ENCODE data around the gene NCKIPSD. TPM values are rescaled to one million over a fixed set of nuclear protein-coding genes. Genes with fewer than 3 reads are reported as not detected.

Gene NCKIPSD
- total RNA-seq, 4 donors from 2014 or later = 32.4 to 88.5 (median 51.8) TPM

GRCh38 chr3:48700731-48701405, 15.2 kb upstream of the NCKIPSD start:
- H3K9me3 ChIP-seq = no peaks in the 10 kb centered on the region
- peaks cover 0 to 30% (median 0%) of the 10 kb centered on the region in 3 donors for H3K36me3 ChIP-seq
- H3K4me1 ChIP-seq = peaks cover 0 to 60% (median 18%) of the 10 kb centered on the region in 4 donors
- no peak for DNase-seq (ENCODE audit: low spot score in 2 of 2)
- H3K27ac ChIP-seq = peak overlapping the region in 1 of 4 donors; percentile 25
- 89 to 92% methylated on average over 11 of the region's 11 CpGs for WGBS, 2 donors
- H3K4me3 ChIP-seq = no peak overlapping the region
- no peak for TF ChIP-seq EP300 (IDR thresholded peaks at IDR 0.05)
- TF ChIP-seq POLR2A (IDR thresholded peaks at IDR 0.05) = no peak
- no peak for TF ChIP-seq CTCF (IDR thresholded peaks at IDR 0.05)
- no peaks in the 10 kb centered on the region for H3K27me3 ChIP-seq

GRCh38 chr3:48698891-48699290, 13.2 kb upstream of the NCKIPSD start:
- 87 to 91% methylated on average over 8 of the region's 8 CpGs for WGBS, 2 donors
- H3K4me1 ChIP-seq = peaks cover 0 to 58% (median 17%) of the 10 kb centered on the region in 4 donors
- peaks cover 0 to 31% (median 1%) of the 10 kb centered on the region in 3 donors for H3K36me3 ChIP-seq
- DNase-seq (ENCODE audit: low spot score in 2 of 2) = no peak
- no peak overlapping the region for H3K4me3 ChIP-seq
- H3K27me3 ChIP-seq = no peaks in the 10 kb centered on the region
- H3K9me3 ChIP-seq = no peaks in the 10 kb centered on the region
- peak overlapping the region in 2 of 4 donors; percentile 25 to 98 for H3K27ac ChIP-seq
- TF ChIP-seq CTCF (IDR thresholded peaks at IDR 0.05) = no peak

GRCh38 chr3:48697952-48698351, 12.2 kb upstream of the NCKIPSD start:
- Histone ChIP-seq H3K27ac (peak overlapping the region in 3 of 4 donors; percentile 18 to 98 (median 98)), H3K4me1 (peaks cover 0 to 52% (median 10%) of the 10 kb centered on the region in 4 donors), H3K27me3 (no peaks in the 10 kb centered on the region), H3K9me3 (no peaks in the 10 kb centered on the region), H3K36me3 (peaks cover 0 to 39% (median 6%) of the 10 kb centered on the region in 3 donors), H3K4me3 (no peak overlapping the region)
- DNase-seq (ENCODE audit: low spot score in 2 of 2) = no peak
- WGBS, 2 donors = 80 to 82% methylated on average over 3 of the region's 3 CpGs
- TF ChIP-seq CTCF (IDR thresholded peaks at IDR 0.05) = no peak
- TF ChIP-seq EP300 (IDR thresholded peaks at IDR 0.05) = no peak
- no peak for TF ChIP-seq POLR2A (IDR thresholded peaks at IDR 0.05)

GRCh38 chr3:48696601-48697000, 10.9 kb upstream of the NCKIPSD start:
- no peak for TF ChIP-seq CTCF (IDR thresholded peaks at IDR 0.05)
- no peak for TF ChIP-seq EP300 (IDR thresholded peaks at IDR 0.05)
- no peak for TF ChIP-seq POLR2A (IDR thresholded peaks at IDR 0.05)
- Histone ChIP-seq H3K4me3 (no peak overlapping the region), H3K4me1 (peaks cover 0 to 56% (median 12%) of the 10 kb centered on the region in 4 donors), H3K9me3 (no peaks in the 10 kb centered on the region), H3K27me3 (no peaks in the 10 kb centered on the region), H3K27ac (peak overlapping the region; percentile 86 to 98 (median 93)), H3K36me3 (peaks cover 3 to 52% (median 10%) of the 10 kb centered on the region in 3 donors)
- no peak for DNase-seq (ENCODE audit: low spot score in 2 of 2)

- DNase-seq (ENCODE audit: low spot score in 2 of 2) = no peak
- Histone ChIP-seq H3K27me3 (no peaks in the 10 kb centered on the region), H3K4me1 (peaks cover 0 to 60% (median 14%) of the 10 kb centered on the region in 4 donors), H3K27ac (peak overlapping the region; percentile 86 to 98 (median 93)), H3K9me3 (no peaks in the 10 kb centered on the region), H3K4me3 (peak overlapping the region in 1 of 4 donors; percentile 85), H3K36me3 (peaks cover 3 to 57% (median 11%) of the 10 kb centered on the region in 3 donors)
- 85 to 91% methylated on average over 5 of the region's 5 CpGs for WGBS, 2 donors
- TF ChIP-seq CTCF (IDR thresholded peaks at IDR 0.05) (no peak), POLR2A (IDR thresholded peaks at IDR 0.05) (no peak), EP300 (IDR thresholded peaks at IDR 0.05) (no peak)
Observed at GRCh38 chr3:48696156-48696555, 10.4 kb upstream of the NCKIPSD start.

Measured in tibial nerve (tissue), 4 donors.